Measurements from ENCODE around the gene CCNB1IP1. TPM values are rescaled to one million over a fixed set of nuclear protein-coding genes. Genes with fewer than 3 reads are reported as not detected.
"Not testable (repeated sequence)": the region's sequence is repeated elsewhere in the genome, so short reads cannot be mapped to it uniquely, and the experiment has no call there.

The CCNB1IP1 gene
- total RNA-seq, 4 donors from 2014 or later: 39.1 to 58.1 (median 50.4) TPM

- intact Hi-C loops (cut with DNase I; ENCODE audit: low total_unique reads): no loop called here
- 38 to 45% methylated on average over 1 of the region's 1 CpG for WGBS, 2 donors
- TF ChIP-seq POLR2A (IDR thresholded peaks at IDR 0.05): no peak
- no peak for TF ChIP-seq CTCF (IDR thresholded peaks at IDR 0.05)
- DNase-seq (ENCODE audit: low spot score in 2 of 2): no peak
- H3K4me3 ChIP-seq (ENCODE audit: low read depth, poor library complexity, severe bottlenecking): no peak overlapping the region
Observed at GRCh38 chr14:20278414-20278813, 54.7 kb downstream of the CCNB1IP1 start.

GRCh38 chr14:20277409-20277808, 55.7 kb downstream of the CCNB1IP1 start:
- DNase-seq (ENCODE audit: low spot score in 2 of 2): no peak
- TF ChIP-seq POLR2A (IDR thresholded peaks at IDR 0.05) (no peak), CTCF (IDR thresholded peaks at IDR 0.05) (no peak)
- 88 to 92% methylated on average over 2 of the region's 2 CpGs for WGBS, 2 donors
- intact Hi-C loops (cut with DNase I; ENCODE audit: low total_unique reads): no loop called here
- no peak overlapping the region for H3K4me3 ChIP-seq (ENCODE audit: low read depth, poor library complexity, severe bottlenecking)

GRCh38 chr14:20274062-20274461, 59.0 kb downstream of the CCNB1IP1 start:
- no peak overlapping the region for H3K4me3 ChIP-seq (ENCODE audit: low read depth, poor library complexity, severe bottlenecking)
- no peak for DNase-seq (ENCODE audit: low spot score in 2 of 2)
- TF ChIP-seq POLR2A (IDR thresholded peaks at IDR 0.05): no peak
- no peak for TF ChIP-seq CTCF (IDR thresholded peaks at IDR 0.05)
- WGBS, 2 donors: 94 to 99% methylated on average over 2 of the region's 2 CpGs
- intact Hi-C loops (cut with DNase I; ENCODE audit: low total_unique reads): no loop called here

GRCh38 chr14:20264361-20264760, 68.7 kb downstream of the CCNB1IP1 start:
- intact Hi-C loops (cut with DNase I; ENCODE audit: low total_unique reads); DNase-seq (ENCODE audit: low spot score in 2 of 2): not testable (repeated sequence)
- WGBS, 2 donors: 84% methylated on average over 5 of the region's 5 CpGs

GRCh38 chr14:20262642-20263128, 70.4 kb downstream of the CCNB1IP1 start:
- no peak for DNase-seq (ENCODE audit: low spot score in 2 of 2)
- TF ChIP-seq POLR2A (IDR thresholded peaks at IDR 0.05) (no peak), CTCF (IDR thresholded peaks at IDR 0.05) (no peak)
- intact Hi-C loops (cut with DNase I; ENCODE audit: low total_unique reads): no loop called here
- WGBS, 2 donors: 35 to 38% methylated on average over 3 of the region's 3 CpGs
- H3K4me3 ChIP-seq (ENCODE audit: low read depth, poor library complexity, severe bottlenecking): no peak overlapping the region

More at GRCh38 chr14:20264361-20264760, 68.7 kb downstream of the CCNB1IP1 start:
- not testable (repeated sequence) for H3K4me3 ChIP-seq (ENCODE audit: low read depth, poor library complexity, severe bottlenecking)

Other genes starting within 250 kb of the CCNB1IP1 start
- gene OR4K17, start 222.5 kb downstream of the CCNB1IP1 start, total RNA-seq: not detected
- gene OR4N5, start 194.5 kb downstream of the CCNB1IP1 start, total RNA-seq: not detected
- not detected for gene OR11G2, start 142.4 kb downstream of the CCNB1IP1 start, total RNA-seq
- not detected for gene OR11H6, start 109.6 kb downstream of the CCNB1IP1 start, total RNA-seq
- gene OR11H7, start 104.3 kb downstream of the CCNB1IP1 start, total RNA-seq: not detected
- not detected for gene OR11H4, start 94.0 kb downstream of the CCNB1IP1 start, total RNA-seq
- gene TTC5, start 27.3 kb downstream of the CCNB1IP1 start, total RNA-seq: 10 to 100 TPM in 3 of 4 donors, 1 to 10 TPM in 1; 8.3 to 23.9 (median 13.8) TPM
- 10 to 100 TPM in 3 of 4 donors, 1 to 10 TPM in 1; 7.9 to 20.4 (median 13.0) TPM for gene PARP2, start 10.4 kb upstream of the CCNB1IP1 start, total RNA-seq
- gene TEP1, start 80.2 kb upstream of the CCNB1IP1 start, total RNA-seq: 10 to 100 TPM; 19.5 to 30.5 (median 23.6) TPM
- gene KLHL33, start 102.9 kb upstream of the CCNB1IP1 start, total RNA-seq: 1 to 10 TPM in 1 of 4 donors, under 1 TPM in 2, not detected in 1; 0.12 to 1.2 (median 0.36) TPM
- gene OSGEP, start 121.5 kb upstream of the CCNB1IP1 start, total RNA-seq: 10 to 100 TPM; 13.8 to 54.5 (median 35.8) TPM
- gene APEX1, start 121.9 kb upstream of the CCNB1IP1 start, total RNA-seq: 100 to 1,000 TPM; 107 to 217 (median 119) TPM
- gene PIP4P1, start 128.2 kb upstream of the CCNB1IP1 start, total RNA-seq: 10 to 100 TPM; 26.0 to 34.6 (median 27.6) TPM
- 10 to 100 TPM; 23.0 to 48.8 (median 36.2) TPM for gene PNP, start 136.1 kb upstream of the CCNB1IP1 start, total RNA-seq
- not detected for gene RNASE10, start 172.3 kb upstream of the CCNB1IP1 start, total RNA-seq
- gene RNASE9, start 227.8 kb upstream of the CCNB1IP1 start, total RNA-seq: not detected

All from lower leg skin (tissue), 4 donors.